Measurements from ENCODE around the gene ADAMTS9.

DNA sequence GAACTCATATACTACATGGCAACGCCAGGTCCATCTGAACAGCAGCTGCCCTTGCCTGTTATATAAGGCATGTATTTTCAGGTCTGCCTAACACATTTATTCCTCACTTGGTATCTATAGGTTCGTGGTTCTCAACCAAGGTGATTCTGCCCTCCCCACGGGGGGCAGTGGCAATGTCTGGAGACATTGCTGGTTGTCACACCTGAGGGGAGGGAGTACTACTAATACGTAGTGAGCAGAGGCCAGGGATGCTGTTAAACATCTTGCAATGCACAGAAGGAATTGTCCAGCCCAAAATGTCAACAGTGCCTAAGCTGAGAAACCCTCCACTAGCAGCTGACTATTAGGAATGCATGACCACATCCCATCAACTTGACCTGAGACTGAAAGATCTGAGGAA is 32.6 kb downstream of the ADAMTS9 start:
- TF ChIP-seq, protein P1, sequence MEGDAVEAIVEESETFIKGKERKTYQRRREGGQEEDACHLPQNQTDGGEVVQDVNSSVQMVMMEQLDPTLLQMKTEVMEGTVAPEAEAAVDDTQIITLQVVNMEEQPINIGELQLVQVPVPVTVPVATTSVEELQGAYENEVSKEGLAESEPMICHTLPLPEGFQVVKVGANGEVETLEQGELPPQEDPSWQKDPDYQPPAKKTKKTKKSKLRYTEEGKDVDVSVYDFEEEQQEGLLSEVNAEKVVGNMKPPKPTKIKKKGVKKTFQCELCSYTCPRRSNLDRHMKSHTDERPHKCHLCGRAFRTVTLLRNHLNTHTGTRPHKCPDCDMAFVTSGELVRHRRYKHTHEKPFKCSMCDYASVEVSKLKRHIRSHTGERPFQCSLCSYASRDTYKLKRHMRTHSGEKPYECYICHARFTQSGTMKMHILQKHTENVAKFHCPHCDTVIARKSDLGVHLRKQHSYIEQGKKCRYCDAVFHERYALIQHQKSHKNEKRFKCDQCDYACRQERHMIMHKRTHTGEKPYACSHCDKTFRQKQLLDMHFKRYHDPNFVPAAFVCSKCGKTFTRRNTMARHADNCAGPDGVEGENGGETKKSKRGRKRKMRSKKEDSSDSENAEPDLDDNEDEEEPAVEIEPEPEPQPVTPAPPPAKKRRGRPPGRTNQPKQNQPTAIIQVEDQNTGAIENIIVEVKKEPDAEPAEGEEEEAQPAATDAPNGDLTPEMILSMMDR (IDR thresholded peaks at IDR 0.05): no peak
- no peak for TF ChIP-seq POLR2A (IDR thresholded peaks at IDR 0.05)

Measured in upper lobe of left lung (tissue), 4 donors.